Measurements from ENCODE around the gene CD86.

Gene CD86

GRCh38 chr3:122092460-122093165, 37.5 kb downstream of the CD86 start:
- DNase-seq, result peak; percentile 5

- no peak for DNase-seq
Observed at GRCh38 chr3:122094125-122094524, 39.0 kb downstream of the CD86 start.

- no peak for DNase-seq
Observed at GRCh38 chr3:122094693-122095092, 39.5 kb downstream of the CD86 start.

GRCh38 chr3:122097141-122097540, 42.0 kb downstream of the CD86 start:
- no peak for DNase-seq

- DNase-seq, result no peak
Observed at GRCh38 chr3:122098611-122099010, 43.4 kb downstream of the CD86 start.

GRCh38 chr3:122099255-122099654, 44.1 kb downstream of the CD86 start:
- no peak for DNase-seq

GRCh38 chr3:122100083-122100482, 44.9 kb downstream of the CD86 start:
- DNase-seq, result no peak

GRCh38 chr3:122100591-122101463, 45.7 kb downstream of the CD86 start:
- no peak for DNase-seq

GRCh38 chr3:122101646-122102045, 46.5 kb downstream of the CD86 start:
- peak; percentile 14 for DNase-seq

- no peak for DNase-seq
Observed at GRCh38 chr3:122102191-122102935, 47.2 kb downstream of the CD86 start.

- DNase-seq, result no peak
Observed at GRCh38 chr3:122103821-122104514, 48.8 kb downstream of the CD86 start.

GRCh38 chr3:122104515-122105194, 49.5 kb downstream of the CD86 start:
- no peak for DNase-seq

GRCh38 chr3:122105626-122106025, 50.5 kb downstream of the CD86 start:
- no peak for DNase-seq

- DNase-seq, result no peak
Observed at GRCh38 chr3:122107171-122107570, 52.0 kb downstream of the CD86 start.

- no peak for DNase-seq
Observed at GRCh38 chr3:122111974-122112373, 56.8 kb downstream of the CD86 start.

GRCh38 chr3:122112754-122113153, 57.6 kb downstream of the CD86 start:
- DNase-seq, result no peak

GRCh38 chr3:122123850-122124249, 68.7 kb downstream of the CD86 start:
- no peak for DNase-seq

- DNase-seq, result no peak
Observed at GRCh38 chr3:122132949-122133540, 77.9 kb downstream of the CD86 start.

GRCh38 chr3:122146466-122146865, 91.3 kb downstream of the CD86 start:
- no peak for DNase-seq

- DNase-seq, result no peak
Observed at GRCh38 chr3:122148941-122149627, 93.9 kb downstream of the CD86 start.

- DNase-seq, result peak; percentile 8
Observed at GRCh38 chr3:122151480-122151879, 96.3 kb downstream of the CD86 start.
